Progenitor cell of endocrine pancreas (in vitro differentiated cells): ENCODE results near the gene STX8. TPM values are rescaled to one million over a fixed set of nuclear protein-coding genes. Genes with fewer than 3 reads are reported as not detected.

Experiments used
- DNase-seq: peaks from one replicate; pipeline ENCODE4 v3.0.0; 2021; ENCODE audit warnings: low spot score; ENCODE audit not compliant: unreplicated experiment
- H3K27ac Mint-ChIP-seq: 2 replicates; pipeline ENCODE4 v1.8.0; 2021; ENCODE audit warnings: mild to moderate bottlenecking, moderate library complexity, mixed read lengths
- H3K27me3 Mint-ChIP-seq: 2 replicates; pipeline ENCODE4 v1.8.0; 2021; ENCODE audit warnings: mixed read lengths
- H3K36me3 Mint-ChIP-seq: 2 replicates; pipeline ENCODE4 v1.8.0; 2022; ENCODE audit warnings: mixed read lengths; ENCODE audit not compliant: insufficient read depth
- H3K4me1 Mint-ChIP-seq: 2 replicates; pipeline ENCODE4 v1.8.0; 2021; ENCODE audit warnings: low read depth, mixed read lengths
- H3K4me3 Mint-ChIP-seq: 2 replicates; pipeline ENCODE4 v1.8.0; 2021; ENCODE audit warnings: low read depth, mild to moderate bottlenecking, moderate library complexity, mixed read lengths
- H3K9me3 Mint-ChIP-seq: 2 replicates; pipeline ENCODE4 v1.8.0; 2021; ENCODE audit warnings: low read depth, mixed read lengths
- total RNA-seq: library from RNA; stranded (reverse); gene quantifications from 2 replicates; pipeline ENCODE4 v1.2.1, GENCODE V29; 2021
- TF ChIP-seq, protein P1 (sequence below): fragments of 200-600 bp; sonication (generic); IDR thresholded peaks from one replicate; pipeline ENCODE4 v1.5.0; 2021; ENCODE audit warnings: antibody characterized with exemption, mild to moderate bottlenecking; ENCODE audit not compliant: unreplicated experiment

The STX8 gene
- total RNA-seq, 1 donor from 2014 or later: 63.4 TPM

DNA sequence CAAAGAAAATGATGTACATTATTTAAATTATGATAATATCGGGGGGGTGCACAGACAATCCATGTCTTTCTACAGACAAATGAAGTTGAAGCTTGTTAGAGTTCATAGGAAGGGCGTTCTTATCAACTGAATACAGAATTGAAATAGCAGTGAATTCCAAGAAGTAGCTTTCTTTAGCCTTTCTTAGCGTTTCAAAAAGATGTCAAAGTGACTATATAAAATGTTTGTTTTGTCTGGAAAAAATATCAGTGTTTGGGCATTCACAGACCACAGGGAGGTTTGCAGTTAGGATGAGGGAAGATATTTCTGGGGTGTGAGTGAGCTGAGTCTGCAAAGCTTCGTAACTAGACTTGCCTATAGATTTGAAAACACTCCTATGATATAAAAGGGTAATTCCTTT lies 55.0 kb downstream of the STX8 start:
- Mint-ChIP-seq H3K27me3 (no peaks in the 10 kb centered on the region), H3K4me3 (no peak overlapping the region), H3K27ac (no peak overlapping the region), H3K4me1 (peaks cover 18% of the 10 kb centered on the region), H3K9me3 (no peaks in the 10 kb centered on the region), H3K36me3 (peaks cover 2% of the 10 kb centered on the region)
- TF ChIP-seq, protein P1, sequence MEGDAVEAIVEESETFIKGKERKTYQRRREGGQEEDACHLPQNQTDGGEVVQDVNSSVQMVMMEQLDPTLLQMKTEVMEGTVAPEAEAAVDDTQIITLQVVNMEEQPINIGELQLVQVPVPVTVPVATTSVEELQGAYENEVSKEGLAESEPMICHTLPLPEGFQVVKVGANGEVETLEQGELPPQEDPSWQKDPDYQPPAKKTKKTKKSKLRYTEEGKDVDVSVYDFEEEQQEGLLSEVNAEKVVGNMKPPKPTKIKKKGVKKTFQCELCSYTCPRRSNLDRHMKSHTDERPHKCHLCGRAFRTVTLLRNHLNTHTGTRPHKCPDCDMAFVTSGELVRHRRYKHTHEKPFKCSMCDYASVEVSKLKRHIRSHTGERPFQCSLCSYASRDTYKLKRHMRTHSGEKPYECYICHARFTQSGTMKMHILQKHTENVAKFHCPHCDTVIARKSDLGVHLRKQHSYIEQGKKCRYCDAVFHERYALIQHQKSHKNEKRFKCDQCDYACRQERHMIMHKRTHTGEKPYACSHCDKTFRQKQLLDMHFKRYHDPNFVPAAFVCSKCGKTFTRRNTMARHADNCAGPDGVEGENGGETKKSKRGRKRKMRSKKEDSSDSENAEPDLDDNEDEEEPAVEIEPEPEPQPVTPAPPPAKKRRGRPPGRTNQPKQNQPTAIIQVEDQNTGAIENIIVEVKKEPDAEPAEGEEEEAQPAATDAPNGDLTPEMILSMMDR: no peak
- no peak for DNase-seq

DNA sequence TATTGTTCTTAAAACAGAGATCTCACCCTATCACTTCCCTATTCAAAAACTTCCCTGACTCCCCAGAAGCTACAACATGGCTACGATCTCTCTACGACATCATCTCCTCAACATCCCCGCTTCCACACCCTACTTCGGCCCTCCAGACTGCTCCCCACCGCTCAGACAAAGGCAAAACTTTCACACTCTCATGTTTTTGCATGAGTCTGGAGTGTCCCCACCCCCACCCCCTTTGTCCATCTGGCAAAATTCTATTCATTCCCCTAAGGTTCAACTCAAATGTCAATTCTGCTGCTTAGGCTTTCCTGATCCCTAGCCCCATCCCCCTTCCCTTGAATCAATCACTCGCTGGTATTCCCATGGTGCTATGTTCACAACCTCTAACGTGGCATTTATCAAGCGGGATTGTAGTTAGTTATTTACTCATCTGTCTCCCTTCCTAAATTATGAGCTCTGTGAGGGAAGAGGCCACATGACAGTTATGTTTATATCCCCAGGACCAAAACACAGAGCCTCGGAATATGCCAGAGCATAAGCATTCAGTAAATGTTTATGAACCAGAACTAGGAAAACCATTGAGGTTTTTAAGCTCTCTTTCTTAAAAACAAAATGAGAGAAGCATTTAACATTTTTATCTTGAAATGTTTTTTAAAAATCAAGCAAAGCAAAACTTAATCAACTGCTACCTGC lies 55.9 kb downstream of the STX8 start:
- TF ChIP-seq, protein P1: no peak
- H3K27me3 Mint-ChIP-seq: no peaks in the 10 kb centered on the region
- H3K36me3 Mint-ChIP-seq: no peaks in the 10 kb centered on the region
- H3K4me3 Mint-ChIP-seq: no peak overlapping the region
- no peak for DNase-seq
- no peaks in the 10 kb centered on the region for H3K9me3 Mint-ChIP-seq
- peak overlapping the region; percentile 27 for H3K27ac Mint-ChIP-seq
- peaks cover 18% of the 10 kb centered on the region for H3K4me1 Mint-ChIP-seq

- Mint-ChIP-seq H3K27ac (no peak overlapping the region), H3K4me3 (no peak overlapping the region), H3K4me1 (peaks cover 18% of the 10 kb centered on the region)
Observed at GRCh38 chr17:9517396-9517795, 58.2 kb downstream of the STX8 start.

DNA sequence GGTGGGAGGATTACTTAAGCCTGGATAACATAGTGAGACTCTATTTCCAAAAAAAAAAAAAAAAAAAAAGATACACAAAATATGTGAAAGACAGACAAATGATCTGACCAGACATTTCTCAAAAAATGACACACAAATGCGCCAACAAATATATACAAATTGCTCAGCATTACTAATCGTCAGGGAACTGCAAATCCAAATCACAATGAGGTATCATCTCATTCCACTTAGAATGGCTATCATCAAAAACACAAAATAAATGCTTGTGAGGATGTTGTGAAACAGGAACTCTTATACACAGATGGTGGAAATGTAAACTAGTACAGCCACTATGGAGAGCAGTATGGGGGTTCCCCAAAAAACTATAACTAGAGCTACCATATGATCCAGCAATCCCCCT lies 62.4 kb downstream of the STX8 start:
- H3K27ac Mint-ChIP-seq: no peak overlapping the region
- H3K27me3 Mint-ChIP-seq: no peaks in the 10 kb centered on the region
- DNase-seq: no peak
- TF ChIP-seq, protein P1: no peak
- H3K4me1 Mint-ChIP-seq: no peaks in the 10 kb centered on the region
- H3K36me3 Mint-ChIP-seq: peaks cover 4% of the 10 kb centered on the region
- no peak overlapping the region for H3K4me3 Mint-ChIP-seq
- peaks cover 11% of the 10 kb centered on the region for H3K9me3 Mint-ChIP-seq

More at GRCh38 chr17:9517396-9517795, 58.2 kb downstream of the STX8 start:
- Mint-ChIP-seq H3K27me3 (no peaks in the 10 kb centered on the region), H3K9me3 (no peaks in the 10 kb centered on the region), H3K36me3 (peaks cover 1% of the 10 kb centered on the region)
- no peak for DNase-seq
- TF ChIP-seq, protein P1: no peak

DNA sequence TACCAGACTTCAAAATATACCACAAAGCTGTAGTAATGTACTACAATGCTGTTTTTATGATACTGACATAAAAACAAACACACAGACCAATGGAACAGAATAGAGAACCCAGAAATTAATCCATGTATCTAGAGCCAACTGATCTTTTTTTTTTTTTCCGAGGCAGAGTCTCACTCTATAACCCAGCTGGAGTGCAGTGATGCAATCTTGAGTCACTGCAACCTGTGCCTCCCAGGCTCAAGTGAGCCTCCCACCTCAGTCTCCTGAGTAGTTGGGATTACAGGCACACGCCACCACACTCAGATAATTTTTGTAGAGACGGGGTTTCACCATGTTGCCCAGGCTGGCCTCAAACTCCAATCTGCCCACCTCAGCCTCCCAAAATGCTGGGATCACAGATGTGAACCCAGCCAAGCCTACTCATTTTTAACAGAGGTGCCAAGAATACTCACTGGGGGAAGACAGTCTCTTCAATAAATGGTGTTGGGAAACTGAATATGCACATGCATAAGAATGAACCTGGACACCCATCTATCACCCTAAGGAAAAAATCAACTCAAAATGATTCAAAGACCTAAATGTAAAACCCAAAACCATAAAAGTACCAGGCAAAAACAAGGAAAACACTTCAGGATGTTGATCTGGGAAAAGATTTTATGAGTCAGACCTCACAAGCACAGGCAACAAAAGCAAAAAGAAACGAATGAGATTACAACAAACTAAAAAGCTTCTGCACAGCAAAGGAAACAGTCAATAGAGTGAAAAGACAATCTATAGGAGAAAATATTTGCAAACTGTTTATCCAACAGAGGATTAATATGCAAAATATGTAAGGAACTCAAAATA lies 63.1 kb downstream of the STX8 start:
- Mint-ChIP-seq H3K4me1 (no peaks in the 10 kb centered on the region), H3K27ac (no peak overlapping the region), H3K4me3 (no peak overlapping the region), H3K36me3 (peaks cover 8% of the 10 kb centered on the region), H3K9me3 (peaks cover 17% of the 10 kb centered on the region), H3K27me3 (no peaks in the 10 kb centered on the region)
- TF ChIP-seq, protein P1: no peak
- DNase-seq: no peak
